DND-41 (cell line): ENCODE data around the gene KIF1A.

ENCODE experiments used
- EZH2 ChIP-seq: IDR thresholded peaks from 3 replicates; pipeline ENCODE4 v1.6.1; 2012; ENCODE audit warnings: borderline replicate concordance, low read depth, mild to moderate bottlenecking, moderate library complexity, low read length, inconsistent platforms; ENCODE audit not compliant: severe bottlenecking
- TF ChIP-seq, protein P1 (sequence below): IDR thresholded peaks from 2 replicates; pipeline ENCODE4 v1.5.1; 2012; ENCODE audit warnings: borderline replicate concordance, low read length, moderate library complexity, mild to moderate bottlenecking; ENCODE audit not compliant: poor library complexity, severe bottlenecking; ENCODE audit errors: extremely low read depth

DNA sequence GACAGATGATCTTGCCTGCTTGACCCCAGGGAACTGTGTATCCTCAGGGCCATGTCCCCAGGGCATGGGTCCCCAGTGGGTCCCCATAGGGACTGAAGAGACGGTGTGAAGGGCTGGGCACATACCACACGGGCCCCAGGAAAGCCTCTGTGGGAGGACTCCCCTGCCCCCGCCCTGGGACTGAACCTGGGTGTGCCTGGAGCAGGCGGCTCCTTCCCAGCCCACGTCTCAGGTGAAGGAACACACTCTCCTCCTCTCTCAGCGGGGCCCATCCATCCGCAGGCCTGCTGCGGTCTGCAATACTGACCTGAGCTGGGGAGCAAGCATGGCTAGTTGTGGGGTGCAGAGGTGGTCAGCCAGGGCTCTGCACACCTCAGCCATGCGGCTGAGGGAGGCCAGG is 45.2 kb downstream of the KIF1A start:
- TF ChIP-seq, protein P1, sequence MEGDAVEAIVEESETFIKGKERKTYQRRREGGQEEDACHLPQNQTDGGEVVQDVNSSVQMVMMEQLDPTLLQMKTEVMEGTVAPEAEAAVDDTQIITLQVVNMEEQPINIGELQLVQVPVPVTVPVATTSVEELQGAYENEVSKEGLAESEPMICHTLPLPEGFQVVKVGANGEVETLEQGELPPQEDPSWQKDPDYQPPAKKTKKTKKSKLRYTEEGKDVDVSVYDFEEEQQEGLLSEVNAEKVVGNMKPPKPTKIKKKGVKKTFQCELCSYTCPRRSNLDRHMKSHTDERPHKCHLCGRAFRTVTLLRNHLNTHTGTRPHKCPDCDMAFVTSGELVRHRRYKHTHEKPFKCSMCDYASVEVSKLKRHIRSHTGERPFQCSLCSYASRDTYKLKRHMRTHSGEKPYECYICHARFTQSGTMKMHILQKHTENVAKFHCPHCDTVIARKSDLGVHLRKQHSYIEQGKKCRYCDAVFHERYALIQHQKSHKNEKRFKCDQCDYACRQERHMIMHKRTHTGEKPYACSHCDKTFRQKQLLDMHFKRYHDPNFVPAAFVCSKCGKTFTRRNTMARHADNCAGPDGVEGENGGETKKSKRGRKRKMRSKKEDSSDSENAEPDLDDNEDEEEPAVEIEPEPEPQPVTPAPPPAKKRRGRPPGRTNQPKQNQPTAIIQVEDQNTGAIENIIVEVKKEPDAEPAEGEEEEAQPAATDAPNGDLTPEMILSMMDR: no peak
- TF ChIP-seq EZH2: no peak
